Erythroblast (primary cell): Measurements from ENCODE around the gene RPL22L1.

ENCODE experiments used
- GATA1 ChIP-seq: IDR thresholded peaks from 2 replicates; pipeline ENCODE4 v1.6.1; 2011; ENCODE audit warnings: low read depth, mild to moderate bottlenecking, control low read depth, low read length, moderate library complexity
- POLR2A ChIP-seq: IDR thresholded peaks from 2 replicates; pipeline ENCODE4 v1.6.1; 2011; ENCODE audit warnings: mild to moderate bottlenecking, low read length

DNA sequence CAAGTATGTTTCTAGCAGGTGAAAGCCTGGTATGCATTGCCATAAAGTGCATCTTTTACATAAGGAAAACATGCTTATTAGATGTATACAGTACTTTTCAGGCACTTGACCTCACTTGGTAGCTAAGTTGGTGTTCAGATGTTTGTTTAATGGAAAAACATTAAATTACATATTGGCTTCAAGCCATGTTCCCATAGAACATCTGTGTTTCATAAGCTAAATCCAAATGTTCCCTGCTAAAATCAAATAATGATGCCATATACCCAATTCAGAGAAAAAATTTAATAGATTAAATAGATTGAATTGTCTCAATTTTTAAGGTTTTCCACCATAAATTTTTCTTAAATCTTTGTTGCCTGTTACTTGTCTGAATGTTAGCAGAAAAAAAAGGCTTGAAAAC lies 19.1 kb upstream of the RPL22L1 start:
- TF ChIP-seq POLR2A: no peak
- TF ChIP-seq GATA1: no peak
